ENCODE measurements around the gene ELF4. TPM values are rescaled to one million over a fixed set of nuclear protein-coding genes. Genes with fewer than 3 reads are reported as not detected.

ELF4 gene
- total and polyA plus RNA-seq, 9 of the 15 experiments (the other 6 are each of a cell fraction or from before 2014, with no cell fraction given): 5.9 to 55.8 (median 25.2) TPM

- TF ChIP-seq CUX1 (CRISPR knock-in tag; IDR thresholded peaks at IDR 0.05): no peak
- no peak for TF ChIP-seq E2F4 (CRISPR knock-in tag; IDR thresholded peaks at IDR 0.05; ENCODE audit: low read depth)
- 0 out of 4 replicates have a peak, but pooled peaks of 1 of the 2 experiments have one; percentile 23 for TF ChIP-seq MAZ (CRISPR knock-in tag; conservative IDR thresholded peaks at IDR 0.05 in 1 of 2, IDR thresholded peaks at IDR 0.05 in 1 of 2)
- no peak for TF ChIP-seq ZNF3 (CRISPR knock-in tag; IDR thresholded peaks at IDR 0.05)
- no peak for TF ChIP-seq THRA (IDR thresholded peaks at IDR 0.05)
- no peak for TF ChIP-seq CHD1 (IDR thresholded peaks at IDR 0.05; ENCODE audit: low read length)
- no peak for TF ChIP-seq AFF1 (IDR thresholded peaks at IDR 0.05; ENCODE audit: low read depth in 1 of 2, partially characterized antibody in 2 of 2)
- TF ChIP-seq NONO (IDR thresholded peaks at IDR 0.05; ENCODE audit: low read depth in 2 of 2, low read length in 1 of 2): peak in 1 of 2 experiments; percentile 35; a peak in 1 of 4 replicates
- TF ChIP-seq HCFC1 (IDR thresholded peaks at IDR 0.05; ENCODE audit: low read depth, low read length): no peak
- peak; percentile 71; the same call in 1 of the 2 replicates for TF ChIP-seq CXXC5 (CRISPR knock-in tag; IDR thresholded peaks at IDR 0.05)
- no peak for TF ChIP-seq SAFB2 (IDR thresholded peaks at IDR 0.05; ENCODE audit: borderline replicate concordance, low read depth, low read length, severe bottlenecking)
- TF ChIP-seq MTA3 (IDR thresholded peaks at IDR 0.05; ENCODE audit: borderline replicate concordance): no peak
- TF ChIP-seq DNMT1 (IDR thresholded peaks at IDR 0.05): no peak
Measured at GRCh38 chrX:130110379-130111219, at the start of gene ELF4 (continued).

Measured in K562 (cell line).